OCI-LY3 (cell line): Measurements from ENCODE around the gene KLHL10.

ENCODE experiments used
- H2AFZ ChIP-seq: fragments of 200-600, 300-600 bp; shearing (Covaris generic); 2 replicates; pipeline ENCODE4 v1.6.0; 2014; ENCODE audit warnings: antibody characterized with exemption, low read depth, low read length
- H3K27ac ChIP-seq: fragments of 200-600, 300-600 bp; sonication (generic); 2 replicates; pipeline ENCODE4 v1.5.1; 2014; ENCODE audit warnings: mild to moderate bottlenecking, low read length, moderate library complexity, mixed read lengths
- H3K27me3 ChIP-seq: fragments of 200-600, 300-600 bp; sonication (generic); 2 replicates; pipeline ENCODE4 v1.6.1; 2014; ENCODE audit warnings: low read depth, low read length, mixed read lengths
- H3K36me3 ChIP-seq: fragments of 200-600, 300-600 bp; sonication (generic); replicated peaks from 2 replicates; pipeline ENCODE3; 2014; ENCODE audit warnings: low read depth, low read length, mixed read lengths
- H3K4me1 ChIP-seq: fragments of 300-600, 200-600 bp; sonication (generic); 2 replicates; pipeline ENCODE4 v1.6.1; 2014; ENCODE audit warnings: low read length, mixed read lengths
- H3K4me2 ChIP-seq: fragments of 200-600, 300-600 bp; sonication (generic); 2 replicates; pipeline ENCODE4 v1.6.1; 2014; ENCODE audit warnings: low read length, mixed read lengths
- H3K4me3 ChIP-seq: fragments of 300-600, 200-600 bp; sonication (generic); 2 replicates; pipeline ENCODE4 v1.5.1; 2014; ENCODE audit warnings: antibody characterized with exemption, mild to moderate bottlenecking, low read length, moderate library complexity
- H3K79me2 ChIP-seq: fragments of 300-600, 200-600 bp; shearing (Covaris generic); 2 replicates; pipeline ENCODE4 v1.6.1; 2014; ENCODE audit warnings: mild to moderate bottlenecking, low read length, mixed read lengths
- H3K9ac ChIP-seq: fragments of 300-600, 200-600 bp; shearing (Covaris generic); 2 replicates; pipeline ENCODE4 v1.6.0; 2014; ENCODE audit warnings: mild to moderate bottlenecking, low read length, moderate library complexity
- H3K9me3 ChIP-seq: fragments of 200-600, 300-600 bp; shearing (Covaris generic); 2 replicates; pipeline ENCODE4 v1.6.1; 2014; ENCODE audit warnings: low read length, mixed read lengths; ENCODE audit not compliant: insufficient read depth
- H4K20me1 ChIP-seq: fragments of 200-600, 300-600 bp; sonication (generic); 2 replicates; pipeline ENCODE4 v1.6.1; 2016; ENCODE audit warnings: low read length, mixed read lengths; ENCODE audit not compliant: insufficient read depth
- EZH2phosphoT487 ChIP-seq: fragments of 200-600 bp; shearing (Covaris generic); IDR thresholded peaks from 2 replicates; pipeline ENCODE4 v1.6.1; 2018; ENCODE audit warnings: antibody characterized with exemption, mixed run types, low read depth
- TF ChIP-seq, protein P1 (sequence below): fragments of 200-600, 300-600 bp; sonication (generic); IDR thresholded peaks from 2 replicates; pipeline ENCODE4 v1.5.1; 2014; ENCODE audit warnings: antibody characterized with exemption, low read length, low read depth

Gene KLHL10

DNA sequence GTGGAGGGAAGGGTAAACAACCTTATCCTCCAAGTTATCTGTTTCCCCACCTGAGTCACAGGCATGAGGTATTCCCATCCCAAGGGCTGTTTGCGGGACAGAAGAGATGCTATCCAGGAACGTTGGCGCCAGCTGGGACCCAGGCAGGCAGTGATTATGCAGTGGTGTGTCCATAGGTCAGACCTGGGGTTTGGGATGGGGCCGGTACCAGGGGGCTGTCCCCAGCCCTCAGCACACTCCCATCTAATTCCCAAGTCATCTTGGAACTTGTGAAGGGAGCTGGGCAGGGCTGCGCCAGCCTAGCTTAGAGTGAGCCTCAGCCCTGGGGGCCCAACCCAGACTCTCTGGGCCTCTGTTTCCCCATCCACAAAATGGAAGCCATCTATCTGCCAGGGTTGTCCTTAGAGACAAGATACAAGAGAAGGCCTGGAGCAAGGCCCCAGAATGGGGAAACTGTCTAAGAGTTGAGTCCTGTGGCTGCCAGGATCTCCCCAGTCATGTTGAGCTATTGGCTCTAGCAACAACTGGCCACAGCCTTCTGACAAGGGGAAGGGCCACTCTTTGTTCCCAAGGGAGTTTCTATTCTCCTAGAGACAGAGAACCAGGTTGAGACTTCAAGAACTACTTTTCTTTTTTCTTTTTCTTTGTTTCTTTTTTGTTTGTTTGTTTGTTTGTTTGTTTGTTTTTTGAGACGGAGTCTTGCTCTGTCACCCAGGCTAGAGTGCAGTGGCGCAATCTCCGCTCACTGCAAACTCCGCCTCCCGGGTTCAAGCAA is 41.3 kb upstream of the KLHL10 start:
- Histone ChIP-seq H3K4me1 (no peaks in the 10 kb centered on the region; the same call in 1 of the 2 replicates), H3K4me2 (no peak overlapping the region), H3K27ac (no peak overlapping the region), H4K20me1 (no peaks in the 10 kb centered on the region), H3K9ac (no peak overlapping the region), H2AFZ (no peak overlapping the region), H3K27me3 (no peaks in the 10 kb centered on the region), H3K9me3 (no peaks in the 10 kb centered on the region), H3K4me3 (no peak overlapping the region), H3K79me2 (no peaks in the 10 kb centered on the region), H3K36me3 (no peaks in the 10 kb centered on the region)
- no peak for TF ChIP-seq EZH2phosphoT487
- TF ChIP-seq, protein P1, sequence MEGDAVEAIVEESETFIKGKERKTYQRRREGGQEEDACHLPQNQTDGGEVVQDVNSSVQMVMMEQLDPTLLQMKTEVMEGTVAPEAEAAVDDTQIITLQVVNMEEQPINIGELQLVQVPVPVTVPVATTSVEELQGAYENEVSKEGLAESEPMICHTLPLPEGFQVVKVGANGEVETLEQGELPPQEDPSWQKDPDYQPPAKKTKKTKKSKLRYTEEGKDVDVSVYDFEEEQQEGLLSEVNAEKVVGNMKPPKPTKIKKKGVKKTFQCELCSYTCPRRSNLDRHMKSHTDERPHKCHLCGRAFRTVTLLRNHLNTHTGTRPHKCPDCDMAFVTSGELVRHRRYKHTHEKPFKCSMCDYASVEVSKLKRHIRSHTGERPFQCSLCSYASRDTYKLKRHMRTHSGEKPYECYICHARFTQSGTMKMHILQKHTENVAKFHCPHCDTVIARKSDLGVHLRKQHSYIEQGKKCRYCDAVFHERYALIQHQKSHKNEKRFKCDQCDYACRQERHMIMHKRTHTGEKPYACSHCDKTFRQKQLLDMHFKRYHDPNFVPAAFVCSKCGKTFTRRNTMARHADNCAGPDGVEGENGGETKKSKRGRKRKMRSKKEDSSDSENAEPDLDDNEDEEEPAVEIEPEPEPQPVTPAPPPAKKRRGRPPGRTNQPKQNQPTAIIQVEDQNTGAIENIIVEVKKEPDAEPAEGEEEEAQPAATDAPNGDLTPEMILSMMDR, result no peak

DNA sequence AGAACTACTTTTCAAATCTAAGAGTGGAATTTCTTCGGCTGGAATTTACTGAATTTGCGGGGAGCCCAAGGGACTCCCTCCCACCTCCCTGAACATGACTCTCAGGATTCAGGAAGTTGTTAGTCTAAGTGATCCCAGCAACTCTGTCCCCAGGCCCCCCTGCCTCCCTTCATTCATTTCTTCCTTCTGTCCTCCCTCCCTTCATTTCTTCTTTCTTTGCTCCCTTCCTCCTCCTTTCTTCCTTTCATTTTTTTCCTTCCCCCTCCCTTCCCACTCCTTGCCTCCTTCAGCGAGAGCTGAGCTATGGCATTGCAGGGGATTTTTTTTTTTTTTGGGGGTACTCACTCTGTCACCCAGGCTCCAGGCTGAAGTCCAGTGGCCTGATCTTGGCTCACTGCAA is 40.2 kb upstream of the KLHL10 start:
- Histone ChIP-seq H3K36me3 (no peaks in the 10 kb centered on the region), H3K27me3 (no peaks in the 10 kb centered on the region), H3K4me1 (no peaks in the 10 kb centered on the region; the same call in 1 of the 2 replicates), H3K79me2 (no peaks in the 10 kb centered on the region), H3K4me3 (no peak overlapping the region), H3K9me3 (no peaks in the 10 kb centered on the region), H3K4me2 (no peak overlapping the region), H3K9ac (no peak overlapping the region), H2AFZ (no peak overlapping the region), H4K20me1 (no peaks in the 10 kb centered on the region), H3K27ac (no peak overlapping the region)
- TF ChIP-seq, protein P1, result no peak
- no peak for TF ChIP-seq EZH2phosphoT487

GRCh38 chr17:41799366-41799765 is 38.3 kb upstream of the KLHL10 start:
- no peaks in the 10 kb centered on the region for H3K36me3 ChIP-seq
- H3K27ac ChIP-seq, result no peak overlapping the region
- H3K4me2 ChIP-seq, result no peak overlapping the region
- H3K27me3 ChIP-seq, result no peaks in the 10 kb centered on the region
- TF ChIP-seq, protein P1, result no peak
- no peak for TF ChIP-seq EZH2phosphoT487
- H2AFZ ChIP-seq, result no peak overlapping the region
- no peaks in the 10 kb centered on the region for H3K79me2 ChIP-seq
- H3K4me3 ChIP-seq, result no peak overlapping the region
- H3K9me3 ChIP-seq, result no peaks in the 10 kb centered on the region
- peaks cover 14% of the 10 kb centered on the region for H3K4me1 ChIP-seq
- H3K9ac ChIP-seq, result no peak overlapping the region
- no peaks in the 10 kb centered on the region for H4K20me1 ChIP-seq

- H3K9me3 ChIP-seq, result no peaks in the 10 kb centered on the region
- no peak overlapping the region for H3K27ac ChIP-seq
- no peaks in the 10 kb centered on the region for H4K20me1 ChIP-seq
- peaks cover 14% of the 10 kb centered on the region for H3K4me1 ChIP-seq
- H3K27me3 ChIP-seq, result no peaks in the 10 kb centered on the region
- no peak overlapping the region for H3K9ac ChIP-seq
- no peak overlapping the region for H3K4me3 ChIP-seq
- H2AFZ ChIP-seq, result no peak overlapping the region
- H3K4me2 ChIP-seq, result no peak overlapping the region; the same call in 1 of the 2 replicates
- no peak for TF ChIP-seq EZH2phosphoT487
- TF ChIP-seq, protein P1, result no peak
- H3K36me3 ChIP-seq, result no peaks in the 10 kb centered on the region
- H3K79me2 ChIP-seq, result no peaks in the 10 kb centered on the region
Observed at GRCh38 chr17:41800601-41801373, 36.8 kb upstream of the KLHL10 start.
